ENCODE measurements around the gene CLPTM1L.

DNA sequence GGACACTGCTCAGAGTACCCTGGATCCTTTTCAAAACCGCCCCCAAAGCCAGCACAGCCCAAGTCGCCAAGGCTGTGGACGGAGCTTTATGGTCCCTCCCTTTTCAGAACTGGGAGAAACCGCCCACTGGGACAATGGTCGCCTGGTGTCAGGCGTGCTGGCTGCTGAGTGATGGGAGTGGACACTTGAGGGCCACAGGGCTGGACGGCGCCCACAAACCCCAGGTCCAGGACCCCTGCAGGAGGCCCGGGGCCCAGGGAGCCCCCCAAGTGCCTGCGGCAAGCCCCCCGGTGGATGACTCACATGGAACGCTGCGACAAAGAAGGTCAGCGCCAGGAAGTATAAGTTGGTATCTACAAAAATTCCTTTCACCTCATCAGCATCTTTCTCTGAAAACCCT lies 10.9 kb downstream of the CLPTM1L start:
- TF ChIP-seq, protein P1, sequence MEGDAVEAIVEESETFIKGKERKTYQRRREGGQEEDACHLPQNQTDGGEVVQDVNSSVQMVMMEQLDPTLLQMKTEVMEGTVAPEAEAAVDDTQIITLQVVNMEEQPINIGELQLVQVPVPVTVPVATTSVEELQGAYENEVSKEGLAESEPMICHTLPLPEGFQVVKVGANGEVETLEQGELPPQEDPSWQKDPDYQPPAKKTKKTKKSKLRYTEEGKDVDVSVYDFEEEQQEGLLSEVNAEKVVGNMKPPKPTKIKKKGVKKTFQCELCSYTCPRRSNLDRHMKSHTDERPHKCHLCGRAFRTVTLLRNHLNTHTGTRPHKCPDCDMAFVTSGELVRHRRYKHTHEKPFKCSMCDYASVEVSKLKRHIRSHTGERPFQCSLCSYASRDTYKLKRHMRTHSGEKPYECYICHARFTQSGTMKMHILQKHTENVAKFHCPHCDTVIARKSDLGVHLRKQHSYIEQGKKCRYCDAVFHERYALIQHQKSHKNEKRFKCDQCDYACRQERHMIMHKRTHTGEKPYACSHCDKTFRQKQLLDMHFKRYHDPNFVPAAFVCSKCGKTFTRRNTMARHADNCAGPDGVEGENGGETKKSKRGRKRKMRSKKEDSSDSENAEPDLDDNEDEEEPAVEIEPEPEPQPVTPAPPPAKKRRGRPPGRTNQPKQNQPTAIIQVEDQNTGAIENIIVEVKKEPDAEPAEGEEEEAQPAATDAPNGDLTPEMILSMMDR (IDR thresholded peaks at IDR 0.05): no peak
- TF ChIP-seq EP300 (IDR thresholded peaks at IDR 0.05) (no peak), POLR2A (IDR thresholded peaks at IDR 0.05) (no peak), POLR2AphosphoS5 (IDR thresholded peaks at IDR 0.05) (no peak)

Data from sigmoid colon (tissue), 4 donors.